ACHN (cell line): ENCODE measurements around the gene LDB2.

Source experiments
- DNase-seq: peaks from one replicate; pipeline ENCODE4 v3.0.0-alpha.2; 2015
- in situ Hi-C: cut with HindIII; loops from 2 replicates; pipeline ENCODE4 v1.10.0; 2017; ENCODE audit warnings: low sequenced_read_pairs, low pct_ligation_motif_present, low pct_unique_long_range_greater_than_20kb

LDB2 gene

DNA sequence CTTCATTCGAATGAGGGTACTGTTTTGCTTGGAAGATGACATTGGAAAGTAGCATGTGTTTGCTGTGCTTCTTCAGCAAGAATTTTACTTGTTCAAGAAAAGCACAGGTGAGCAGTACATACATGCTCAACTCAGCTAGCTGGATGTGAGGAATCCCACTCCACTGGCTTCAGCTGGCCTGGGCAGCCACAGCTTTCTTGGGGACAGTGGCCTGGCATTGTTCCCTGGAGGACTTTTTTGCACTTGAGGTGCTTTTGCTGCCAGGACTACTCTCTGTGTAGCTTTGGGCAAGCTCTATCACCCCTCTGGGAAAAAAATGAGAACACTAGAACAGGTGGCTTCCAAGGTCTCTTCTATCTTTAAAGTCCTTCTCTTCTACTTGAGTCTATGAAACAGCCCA is 184.3 kb downstream of the LDB2 start:
- in situ Hi-C loops = no loop called here
- DNase-seq = no peak

DNA sequence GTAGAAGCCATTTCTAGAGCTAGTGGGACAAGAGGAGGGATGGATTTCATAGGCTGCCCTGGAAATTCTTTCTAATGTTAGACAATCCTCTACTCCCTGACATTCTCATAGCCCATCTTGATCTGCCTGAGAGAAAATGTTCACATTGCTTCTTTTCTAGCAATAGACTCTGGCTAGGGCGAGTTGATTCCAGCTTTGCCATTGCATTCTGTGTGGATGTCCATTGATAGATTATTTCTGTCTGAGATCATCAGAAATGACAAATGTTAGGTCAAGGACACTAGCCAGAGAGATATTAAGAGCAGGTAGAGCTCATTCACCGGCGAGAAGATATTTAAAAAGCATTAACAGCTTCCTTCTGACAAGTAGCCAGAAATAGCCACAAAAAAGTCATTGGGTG is 184.7 kb downstream of the LDB2 start:
- in situ Hi-C loops = no loop called here

DNA sequence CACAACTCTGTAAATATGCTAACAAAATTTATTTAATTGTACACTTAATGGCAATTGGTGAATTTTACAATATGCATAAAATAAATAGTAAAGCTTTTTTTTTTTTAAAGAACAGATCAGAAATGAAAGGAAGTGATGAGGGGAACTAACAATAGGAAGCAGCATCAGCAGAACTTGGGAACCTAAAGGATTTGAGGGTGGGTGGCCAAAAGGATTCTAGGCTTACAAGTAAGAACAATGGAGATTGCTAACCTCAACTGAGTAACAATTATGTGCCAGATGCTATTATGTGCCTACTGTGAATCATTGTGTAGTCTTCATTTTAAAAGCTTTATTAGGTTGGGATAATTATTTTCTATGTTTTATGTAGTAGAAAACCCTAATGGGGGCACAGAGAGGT is 185.2 kb downstream of the LDB2 start:
- no peak for DNase-seq
- in situ Hi-C loops = no loop called here

More for the DNA sequence above, 184.7 kb downstream of the LDB2 start:
- DNase-seq = no peak

DNA sequence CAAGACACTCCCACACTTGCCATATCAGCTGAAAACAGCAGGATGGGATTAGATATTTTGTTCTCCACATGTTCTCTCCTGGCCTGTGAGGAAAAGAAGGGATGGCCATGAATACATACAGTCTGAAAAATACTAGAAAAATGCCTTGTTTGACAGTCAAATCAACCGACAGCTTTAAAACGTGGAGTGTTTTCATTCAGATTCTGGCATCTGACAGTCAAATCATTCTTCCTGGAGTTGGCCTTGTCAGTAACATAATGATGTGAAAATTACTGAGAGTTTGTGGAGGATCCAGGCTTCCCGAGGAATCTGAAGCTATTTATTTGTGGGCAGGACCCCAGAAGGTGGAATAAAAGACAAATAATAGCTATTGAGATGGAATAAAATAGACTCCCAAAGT is 188.2 kb downstream of the LDB2 start:
- no peak for DNase-seq
- in situ Hi-C loops = no loop called here

DNA sequence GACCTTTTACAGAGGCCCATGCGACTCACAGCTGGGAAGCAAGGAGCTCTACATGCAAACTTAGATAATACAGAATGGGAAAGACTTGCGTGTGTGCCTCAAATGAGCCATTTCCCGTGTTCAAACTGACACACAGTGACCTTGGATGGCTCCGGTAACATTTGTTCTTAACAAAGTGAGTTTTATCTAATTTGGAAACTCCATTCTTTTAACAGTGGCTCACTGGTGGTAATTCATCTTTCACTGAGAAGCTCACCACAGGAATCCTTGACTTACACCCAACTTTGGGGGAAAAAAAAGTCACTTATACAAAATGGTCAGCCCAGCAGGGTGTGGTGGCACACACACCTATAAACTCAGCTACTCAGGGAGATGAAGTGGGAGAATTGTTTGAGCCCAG is 190.6 kb downstream of the LDB2 start:
- in situ Hi-C loops = no loop called here
- no peak for DNase-seq

DNA sequence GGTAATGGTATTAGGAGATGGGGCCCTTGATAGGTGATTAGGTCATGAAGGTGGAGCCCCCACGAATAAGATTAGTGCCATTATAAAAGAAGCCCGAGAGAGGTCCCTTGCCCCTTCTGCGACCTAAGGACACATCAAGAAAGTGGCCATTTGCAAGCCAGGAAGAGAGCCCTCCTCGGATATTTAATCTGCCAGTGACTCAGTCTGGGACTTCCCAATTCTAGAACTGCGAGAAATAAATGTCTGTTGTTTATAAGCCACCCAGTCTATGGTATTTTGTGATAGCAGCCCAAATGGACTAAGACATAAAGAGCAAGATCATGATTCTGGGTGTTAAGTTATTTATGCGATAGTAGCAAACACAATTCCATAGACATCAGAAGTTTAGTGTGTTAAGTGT is 192.2 kb downstream of the LDB2 start:
- in situ Hi-C loops = no loop called here
- DNase-seq = no peak

DNA sequence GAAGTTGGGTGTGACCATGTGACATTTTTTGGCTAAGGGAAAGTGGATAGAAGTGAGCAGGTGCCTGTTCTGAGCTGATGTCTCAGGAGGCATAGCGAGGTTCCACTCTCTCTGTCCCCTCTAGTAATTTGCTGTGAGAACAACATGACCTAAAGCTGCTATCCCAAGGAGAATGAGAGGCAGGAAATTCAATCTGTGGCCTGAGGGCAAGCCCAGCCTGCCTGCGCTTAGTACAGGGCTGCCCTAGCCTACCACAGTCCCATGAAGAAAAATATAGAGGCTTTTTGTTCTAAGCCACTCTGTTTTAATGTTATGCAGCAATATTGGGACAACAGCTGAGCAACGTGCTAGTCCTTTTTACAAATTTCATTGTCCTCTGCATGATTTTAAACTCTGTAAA is 193.1 kb downstream of the LDB2 start:
- no peak for DNase-seq
- in situ Hi-C loops = no loop called here

DNA sequence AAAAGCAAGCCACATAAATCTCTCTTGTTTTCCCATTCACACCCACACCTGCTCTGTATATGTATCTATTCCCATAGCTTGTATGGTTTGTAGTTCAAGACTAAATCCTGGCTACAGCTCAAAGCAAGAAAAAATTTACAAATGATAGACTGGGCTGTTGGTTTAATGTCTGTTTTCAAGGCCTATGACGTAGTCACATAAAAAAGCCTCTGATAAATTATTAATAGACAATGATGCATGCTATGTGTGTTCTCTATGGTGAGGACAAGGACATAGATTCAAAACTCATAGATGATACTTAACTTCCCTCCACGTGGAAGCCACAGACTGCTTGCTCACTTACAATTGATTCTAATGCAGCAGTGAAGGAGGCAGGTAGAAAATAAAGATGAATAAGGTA is 194.0 kb downstream of the LDB2 start:
- in situ Hi-C loops = no loop called here
- DNase-seq = no peak

DNA sequence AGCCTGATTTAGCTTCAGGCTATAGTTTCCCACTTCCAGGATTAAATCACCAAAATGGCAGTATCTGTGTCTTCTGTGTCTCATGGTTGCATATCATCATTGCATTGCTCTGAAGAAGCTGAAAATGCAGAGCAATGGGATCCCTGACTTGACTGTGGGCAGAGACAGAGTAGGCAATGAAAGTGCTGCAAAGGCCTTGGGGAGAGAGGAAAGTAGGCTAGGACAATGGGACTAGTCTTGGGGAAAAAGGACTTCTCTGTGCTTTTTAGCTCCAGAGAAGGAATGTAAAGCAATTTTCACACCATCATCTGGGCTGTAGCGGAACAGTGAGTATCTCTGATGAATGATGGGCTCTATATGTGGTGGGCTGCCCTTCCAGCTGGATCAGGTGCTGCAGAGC is 202.5 kb downstream of the LDB2 start:
- in situ Hi-C loops = no loop called here
- DNase-seq = no peak

DNA sequence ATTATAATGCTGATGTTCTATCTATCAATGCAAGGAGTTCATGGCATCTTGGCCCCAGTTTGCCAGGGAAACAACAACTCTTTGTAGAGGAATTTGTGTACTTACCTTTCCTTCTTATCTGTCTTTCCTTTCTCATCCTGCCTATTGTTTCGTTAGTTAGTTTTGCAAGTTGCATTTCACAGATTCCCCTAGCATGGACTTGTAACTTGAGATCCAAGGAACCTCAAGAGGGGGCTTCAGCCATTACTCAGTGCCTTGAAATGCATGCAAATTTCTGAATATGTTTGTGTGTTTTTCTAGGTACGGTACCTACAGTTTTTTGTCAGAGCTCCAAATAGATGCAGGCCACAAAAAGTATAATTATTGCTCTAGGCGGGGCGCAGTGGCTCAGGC is 203.6 kb downstream of the LDB2 start:
- in situ Hi-C loops = no loop called here
- DNase-seq = no peak

DNA sequence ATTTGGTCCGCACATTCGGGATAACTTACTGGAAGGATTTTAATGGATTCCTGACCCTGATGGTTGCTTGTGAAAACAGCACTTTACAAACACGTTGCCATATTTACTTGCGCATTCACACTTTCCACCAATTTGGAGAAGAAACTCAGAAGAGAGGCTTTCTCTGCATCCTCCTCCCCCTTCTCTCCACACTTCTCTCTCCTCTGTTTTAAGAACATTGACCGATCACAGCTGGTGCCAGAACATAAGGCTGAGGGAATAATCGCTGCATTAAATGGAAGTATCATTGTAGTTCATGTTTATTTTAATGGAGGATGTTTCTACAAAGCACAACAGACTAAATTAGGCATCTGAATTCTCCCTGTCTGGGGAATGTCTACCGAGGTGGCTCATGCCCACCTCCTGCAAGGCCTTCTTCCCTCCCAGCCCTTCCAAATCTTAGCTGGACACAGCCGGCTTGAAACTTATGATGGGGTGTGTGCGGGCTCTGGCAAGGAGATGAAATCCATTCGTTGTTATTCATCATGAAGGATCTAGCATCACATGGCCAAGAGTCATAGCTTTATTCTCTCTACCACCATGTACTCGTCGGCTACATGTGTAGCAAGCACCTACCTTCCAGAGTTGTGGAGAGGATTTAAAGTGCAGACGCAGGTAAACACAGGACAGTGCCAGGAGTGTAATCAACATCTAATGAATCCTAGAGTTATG is 204.1 kb downstream of the LDB2 start:
- in situ Hi-C loops = no loop called here
- no peak for DNase-seq

DNA sequence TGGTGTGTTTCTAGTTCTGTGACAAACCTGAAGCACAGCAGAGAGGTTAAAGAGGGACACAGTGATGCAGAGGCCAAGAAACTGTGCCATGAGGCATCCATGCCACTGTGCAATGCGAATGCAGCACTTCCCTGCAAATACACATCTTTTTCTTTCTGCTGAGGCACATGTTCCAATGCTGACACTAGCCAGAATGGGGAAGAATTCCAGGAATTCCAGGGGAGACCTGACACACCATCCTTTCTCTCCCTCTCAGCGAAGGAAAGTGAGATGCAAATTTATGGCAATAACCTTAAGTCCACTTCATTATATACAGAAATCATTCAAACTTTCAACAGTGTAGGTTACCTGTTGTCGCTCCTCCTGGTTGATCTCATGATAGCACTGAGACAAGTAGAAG is 204.8 kb downstream of the LDB2 start:
- no peak for DNase-seq
- in situ Hi-C loops = no loop called here

DNA sequence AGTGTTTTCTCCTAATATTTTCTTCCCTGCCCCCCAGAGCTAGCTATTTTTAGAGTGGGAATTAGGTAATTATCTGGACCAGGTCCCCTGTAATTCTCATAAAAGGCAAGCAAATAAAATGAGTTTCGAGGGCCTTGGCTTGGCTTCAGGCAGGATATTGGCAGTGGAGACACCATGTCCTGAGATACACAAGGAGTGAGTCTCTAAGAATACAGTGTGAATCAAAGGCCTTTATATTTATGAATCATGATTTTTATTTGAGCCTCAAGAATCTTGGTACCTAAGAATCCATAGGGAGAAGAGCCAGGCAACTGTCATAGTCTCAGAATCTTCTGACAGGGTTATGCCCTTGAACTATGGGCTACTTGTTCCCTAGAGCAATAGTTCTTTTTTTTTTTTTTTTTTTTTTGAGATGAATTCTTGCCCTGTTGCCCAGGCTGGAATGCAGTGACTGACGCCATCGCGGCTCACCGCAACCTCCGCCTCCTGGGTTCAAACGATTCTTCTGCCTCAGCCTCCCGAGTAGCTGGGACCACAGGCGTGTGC is 205.4 kb downstream of the LDB2 start:
- no peak for DNase-seq
- in situ Hi-C loops = no loop called here

DNA sequence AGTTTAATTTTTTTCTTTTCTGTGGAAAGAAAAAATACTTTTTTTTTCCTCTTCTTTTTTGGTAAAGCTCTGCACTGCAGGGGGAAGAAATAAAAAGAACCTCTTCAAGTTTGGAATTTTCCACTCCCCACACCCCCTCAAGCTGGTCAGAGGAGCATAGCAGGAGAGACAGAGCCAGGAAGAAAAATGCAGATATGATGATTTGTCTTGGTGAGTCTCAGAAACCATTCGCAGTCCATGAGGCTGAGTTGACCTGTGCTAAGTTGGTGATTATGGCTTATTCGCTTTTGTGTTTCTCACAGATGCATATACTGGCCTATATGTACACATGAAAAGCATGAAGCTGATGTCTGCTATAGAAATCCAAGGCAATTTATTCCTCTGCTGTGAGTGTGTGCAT is 205.9 kb downstream of the LDB2 start:
- no peak for DNase-seq
- in situ Hi-C loops = no loop called here

DNA sequence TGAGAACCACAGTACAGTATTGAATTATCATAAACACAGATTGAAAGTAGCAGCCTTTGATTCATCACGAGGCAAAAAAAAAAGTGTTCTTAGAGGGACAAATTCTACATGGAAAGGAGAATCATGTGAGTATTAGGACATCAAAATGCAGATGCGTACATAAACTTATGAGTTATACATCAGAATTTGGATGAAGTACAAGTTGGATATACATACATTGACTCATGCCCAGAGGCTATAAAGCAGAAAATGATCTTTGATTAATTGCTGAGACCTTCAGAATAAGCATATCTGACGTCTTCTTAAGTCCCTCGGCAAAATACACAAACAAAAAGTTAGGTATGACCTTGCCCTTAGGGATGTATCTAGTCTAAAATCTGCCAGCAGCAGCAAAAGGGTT is 206.4 kb downstream of the LDB2 start:
- no peak for DNase-seq
- in situ Hi-C loops = no loop called here

DNA sequence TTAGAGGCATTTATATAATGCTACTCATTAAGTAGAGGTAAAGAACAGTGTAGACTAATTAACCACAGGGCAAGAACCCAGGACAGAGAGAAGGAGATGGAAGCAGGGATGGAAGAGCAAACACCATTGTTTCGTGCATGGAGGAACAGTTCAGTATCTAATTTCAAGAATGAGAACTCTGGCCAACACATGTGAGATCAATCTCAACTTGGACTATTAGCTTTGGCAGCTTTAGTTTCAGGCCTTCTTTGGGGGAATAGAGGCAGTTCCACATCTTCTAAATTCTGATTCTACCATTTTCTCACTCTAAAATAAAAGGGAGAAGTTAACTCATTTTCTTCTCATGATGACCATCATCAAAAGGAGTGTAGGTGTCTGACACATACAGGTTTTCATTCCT is 207.0 kb downstream of the LDB2 start:
- no peak for DNase-seq
- in situ Hi-C loops = no loop called here

DNA sequence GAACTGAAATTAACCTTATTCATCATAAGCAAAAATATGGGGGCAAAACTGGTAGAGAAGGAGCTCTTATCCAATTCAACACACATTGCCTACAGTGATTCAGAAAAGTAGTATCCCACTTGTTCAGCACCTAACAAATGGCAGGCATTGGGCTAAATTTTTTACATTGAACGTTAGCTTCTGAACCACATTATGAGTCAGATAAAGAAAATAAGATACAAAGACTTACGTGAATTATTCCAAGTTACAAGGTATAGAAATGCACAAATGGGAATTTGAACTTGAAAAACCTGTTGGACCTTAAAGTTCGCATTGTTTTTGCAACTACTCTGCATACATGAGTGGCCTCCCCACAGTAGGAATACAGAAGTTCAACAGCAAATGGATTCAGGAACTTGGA is 210.6 kb downstream of the LDB2 start:
- in situ Hi-C loops = no loop called here
- DNase-seq = no peak

DNA sequence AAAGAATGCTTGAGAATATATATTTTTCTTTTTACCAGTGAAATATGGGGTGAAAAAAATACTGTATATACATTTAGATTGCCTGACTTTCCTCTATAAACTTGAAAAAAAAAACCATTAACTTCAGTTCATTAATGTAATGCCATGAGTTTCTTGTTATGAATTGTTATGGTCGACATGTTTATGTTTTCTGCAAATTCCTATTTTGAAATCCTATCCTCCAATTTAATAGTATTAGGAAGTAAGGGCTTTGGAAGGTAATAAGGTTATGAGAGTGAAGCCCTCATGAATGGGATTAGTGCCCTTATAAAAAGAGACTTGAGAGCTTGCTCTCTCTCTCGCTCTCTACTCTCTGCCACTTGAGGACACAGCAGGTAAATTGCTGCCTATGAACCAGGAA is 211.4 kb downstream of the LDB2 start:
- in situ Hi-C loops = no loop called here
- no peak for DNase-seq

DNA sequence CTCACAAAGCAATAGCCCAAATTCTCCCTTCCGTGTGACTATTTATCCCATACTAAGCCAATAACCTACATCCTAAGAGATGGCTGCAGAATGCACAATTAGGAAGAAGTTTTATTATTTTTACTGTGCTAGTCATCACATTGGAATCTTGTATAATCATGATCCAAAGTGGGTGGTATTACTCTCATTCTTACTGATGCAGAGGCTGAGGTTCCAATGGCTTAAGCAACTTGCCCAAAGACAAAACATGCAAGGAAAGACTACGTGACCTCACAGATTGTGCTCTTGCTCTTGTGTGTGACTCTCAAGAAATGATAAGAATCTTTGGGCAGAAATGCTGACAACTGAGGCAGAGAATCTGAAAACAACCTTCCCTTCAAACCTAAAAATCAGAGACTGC is 212.2 kb downstream of the LDB2 start:
- DNase-seq = no peak

DNA sequence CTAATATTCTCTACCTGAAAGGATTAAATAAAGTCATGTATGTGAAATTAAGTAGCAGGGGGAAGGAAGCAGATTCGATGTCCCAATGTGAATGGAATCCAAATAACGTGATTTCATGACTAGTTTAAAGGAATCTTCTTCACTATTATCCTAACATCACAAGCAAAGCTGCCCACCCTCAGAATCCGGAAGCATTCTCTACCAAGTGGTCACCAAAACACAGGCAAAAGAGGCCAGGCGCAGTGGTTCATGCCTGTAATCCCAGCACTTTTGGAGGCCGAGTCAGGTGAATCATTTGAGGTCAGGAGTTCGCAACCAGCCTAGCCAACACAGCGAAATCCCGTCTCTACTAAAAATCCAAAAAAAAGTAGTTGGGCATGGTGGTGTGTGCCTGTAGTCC is 212.9 kb downstream of the LDB2 start:
- in situ Hi-C loops = no loop called here
- DNase-seq = no peak

More for the DNA sequence above, 212.2 kb downstream of the LDB2 start:
- in situ Hi-C loops = no loop called here

DNA sequence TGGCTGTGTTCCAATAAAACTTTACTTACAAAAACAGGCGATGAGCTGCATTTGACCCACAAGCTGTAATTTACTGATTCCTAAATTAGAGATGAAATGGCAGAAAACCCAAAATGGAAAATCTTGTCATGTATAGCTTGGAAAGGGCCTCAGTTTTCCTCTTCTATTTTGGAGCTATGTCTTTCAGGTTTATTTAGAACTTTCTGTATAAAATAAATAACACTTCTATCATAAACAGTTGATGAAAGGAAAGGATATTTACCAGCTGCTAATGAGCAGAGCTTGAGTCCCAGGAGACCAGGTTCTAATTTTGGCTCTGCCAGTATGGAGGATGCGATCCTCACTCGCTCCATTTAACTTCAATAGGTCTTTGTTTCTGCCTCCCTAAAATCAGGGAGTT is 213.5 kb downstream of the LDB2 start:
- DNase-seq = no peak
- in situ Hi-C loops = no loop called here
